ENCODE measurements around the gene STRN4. TPM values are rescaled to one million over a fixed set of nuclear protein-coding genes. Genes with fewer than 3 reads are reported as not detected.

Gene STRN4
- polyA plus RNA-seq, 3 donors from 2014 or later = 8.8 to 26.8 (median 10.8) TPM

GRCh38 chr19:46722421-46723022, 23.7 kb downstream of the STRN4 start:
- H3K4me1 Mint-ChIP-seq = peaks cover 43 to 55% of the 10 kb centered on the region in 2 donors
- no peak for DNase-seq
- H3K9me3 Mint-ChIP-seq = no peaks in the 10 kb centered on the region
- H3K36me3 Mint-ChIP-seq = peaks cover 4 to 30% (median 12%) of the 10 kb centered on the region in 3 donors
- peak overlapping the region; percentile 45 to 73 (median 71) for H3K4me3 Mint-ChIP-seq
- H3K27me3 Mint-ChIP-seq (ENCODE audit: low read depth in 3 of 3) = peaks cover 4 to 9% (median 5%) of the 10 kb centered on the region in 3 donors
- H3K27ac Mint-ChIP-seq = peak overlapping the region in 3 of 6 donors; percentile 61 to 87 (median 78)

GRCh38 chr19:46722004-46722380, 24.3 kb downstream of the STRN4 start:
- H3K4me3 Mint-ChIP-seq = peak overlapping the region in 4 of 5 donors; percentile 56 to 73 (median 64)
- peaks cover 4 to 9% (median 5%) of the 10 kb centered on the region in 3 donors for H3K27me3 Mint-ChIP-seq (ENCODE audit: low read depth in 3 of 3)
- DNase-seq = no peak
- no peaks in the 10 kb centered on the region for H3K9me3 Mint-ChIP-seq
- H3K4me1 Mint-ChIP-seq = peaks cover 44 to 55% of the 10 kb centered on the region in 2 donors
- H3K27ac Mint-ChIP-seq = peak overlapping the region in 1 of 6 donors; percentile 87
- H3K36me3 Mint-ChIP-seq = peaks cover 4 to 30% (median 12%) of the 10 kb centered on the region in 3 donors

- Mint-ChIP-seq H3K27ac (no peak overlapping the region), H3K27me3 (ENCODE audit: low read depth in 3 of 3) (peaks cover 5 to 9% (median 7%) of the 10 kb centered on the region in 3 donors), H3K4me1 (peaks cover 44 to 56% of the 10 kb centered on the region in 2 donors), H3K4me3 (peak overlapping the region in 3 of 5 donors; percentile 4 to 65 (median 21)), H3K9me3 (no peaks in the 10 kb centered on the region), H3K36me3 (peaks cover 4 to 25% (median 12%) of the 10 kb centered on the region in 3 donors)
- DNase-seq = no peak
Measured at GRCh38 chr19:46721269-46722003, 24.8 kb downstream of the STRN4 start.

- H3K36me3 Mint-ChIP-seq = peaks cover 4 to 17% (median 7%) of the 10 kb centered on the region in 3 donors
- H3K27me3 Mint-ChIP-seq (ENCODE audit: low read depth in 3 of 3) = peaks cover 6 to 7% (median 7%) of the 10 kb centered on the region in 3 donors
- no peak overlapping the region for H3K27ac Mint-ChIP-seq
- DNase-seq = no peak
- H3K4me1 Mint-ChIP-seq = peaks cover 46 to 59% of the 10 kb centered on the region in 2 donors
- no peaks in the 10 kb centered on the region for H3K9me3 Mint-ChIP-seq
- H3K4me3 Mint-ChIP-seq = peak overlapping the region in 2 of 5 donors; percentile 4 to 7
Measured at GRCh38 chr19:46720503-46721239, 25.6 kb downstream of the STRN4 start.

DNA sequence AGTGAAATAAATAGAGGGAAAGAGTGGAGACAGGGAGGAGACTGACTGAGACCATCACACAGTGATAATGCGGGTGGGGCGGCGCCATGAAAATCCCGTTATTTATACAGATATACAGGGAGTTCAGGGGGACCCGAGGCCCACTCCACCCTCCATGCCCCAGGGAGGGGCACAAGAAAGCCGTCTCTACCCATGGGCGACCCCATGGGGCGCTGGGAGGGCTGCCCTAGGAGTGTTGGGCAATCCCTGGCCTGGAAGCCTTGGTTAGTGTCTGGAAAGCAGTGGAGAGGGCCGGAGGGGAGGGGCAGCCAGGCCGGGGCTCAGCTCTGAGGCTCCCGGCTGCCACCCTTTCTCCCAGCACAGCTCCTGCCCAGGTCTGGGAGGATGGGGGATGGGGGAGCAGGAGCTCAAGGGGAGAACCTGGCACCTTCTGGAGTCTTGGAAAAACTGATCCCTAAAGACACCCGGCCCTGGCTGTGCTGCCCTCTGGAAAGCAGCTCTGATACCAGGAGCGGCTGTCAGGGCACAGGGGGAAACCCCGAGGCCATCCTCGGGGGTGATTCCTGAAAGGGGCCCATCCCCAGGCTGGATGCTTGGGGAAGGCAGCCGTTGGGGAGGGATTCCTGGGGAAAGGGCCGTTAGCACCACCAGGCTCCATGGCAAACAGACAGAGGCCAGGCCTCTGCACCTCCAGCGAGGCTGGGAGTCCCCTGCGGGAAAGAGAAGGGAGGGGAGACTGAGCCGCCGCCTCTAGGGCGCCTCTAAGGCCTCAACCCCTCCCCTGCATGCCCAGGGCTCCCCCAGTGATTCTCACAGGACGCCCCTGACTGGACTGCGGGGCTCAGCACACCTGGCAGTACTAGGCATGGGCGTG, 26.4 kb downstream of the STRN4 start:
- peak overlapping the region in 4 of 5 donors; percentile 32 to 96 (median 50) for H3K4me3 Mint-ChIP-seq
- DNase-seq = no peak
- H3K9me3 Mint-ChIP-seq = no peaks in the 10 kb centered on the region
- peaks cover 54 to 66% of the 10 kb centered on the region in 2 donors for H3K4me1 Mint-ChIP-seq
- peaks cover 4 to 15% (median 7%) of the 10 kb centered on the region in 3 donors for H3K36me3 Mint-ChIP-seq
- H3K27ac Mint-ChIP-seq = peak overlapping the region in 4 of 6 donors; percentile 51 to 79 (median 70)
- H3K27me3 Mint-ChIP-seq (ENCODE audit: low read depth in 3 of 3) = peaks cover 6 to 7% (median 7%) of the 10 kb centered on the region in 3 donors

- Mint-ChIP-seq H3K27ac (peak overlapping the region; percentile 74 to 98 (median 94)), H3K4me1 (peaks cover 61 to 67% of the 10 kb centered on the region in 2 donors), H3K9me3 (no peaks in the 10 kb centered on the region), H3K27me3 (ENCODE audit: low read depth in 3 of 3) (peaks cover 5 to 11% (median 6%) of the 10 kb centered on the region in 3 donors), H3K36me3 (peaks cover 4 to 12% (median 7%) of the 10 kb centered on the region in 3 donors), H3K4me3 (peak overlapping the region; percentile 94 to 96 (median 95))
- DNase-seq = no peak
Measured at GRCh38 chr19:46718934-46719622, 27.2 kb downstream of the STRN4 start.

GRCh38 chr19:46718157-46718933, 27.9 kb downstream of the STRN4 start:
- DNase-seq = peak; percentile 69 to 76 (median 75)
- Mint-ChIP-seq H3K36me3 (peaks cover 4 to 12% (median 7%) of the 10 kb centered on the region in 3 donors), H3K27me3 (ENCODE audit: low read depth in 3 of 3) (peaks cover 5 to 12% (median 8%) of the 10 kb centered on the region in 3 donors), H3K9me3 (no peaks in the 10 kb centered on the region), H3K4me1 (peaks cover 62 to 67% of the 10 kb centered on the region in 2 donors), H3K4me3 (peak overlapping the region; percentile 94 to 96 (median 95)), H3K27ac (peak overlapping the region; percentile 91 to 98 (median 96))

GRCh38 chr19:46717716-46718143, 28.5 kb downstream of the STRN4 start:
- Mint-ChIP-seq H3K4me3 (peak overlapping the region; percentile 94 to 96 (median 95)), H3K4me1 (peaks cover 62 to 65% of the 10 kb centered on the region in 2 donors), H3K27me3 (ENCODE audit: low read depth in 3 of 3) (peaks cover 5 to 12% (median 8%) of the 10 kb centered on the region in 3 donors)

GRCh38 chr19:46717034-46717715, 29.1 kb downstream of the STRN4 start, which contains the start of gene PRKD2:
Gene PRKD2 (minus strand): TSS chr19:46717114. CDS start chr19:46716370, 744 bp downstream.
- H3K27me3 Mint-ChIP-seq (ENCODE audit: low read depth in 3 of 3) = peaks cover 5 to 12% (median 6%) of the 10 kb centered on the region in 3 donors
- peaks cover 4 to 12% (median 5%) of the 10 kb centered on the region in 3 donors for H3K36me3 Mint-ChIP-seq
- H3K9me3 Mint-ChIP-seq = no peaks in the 10 kb centered on the region
- peak within 1 kb of the TSS; percentile 93 to 98 (median 98) for H3K27ac Mint-ChIP-seq
- peak; percentile 83 to 84 (median 83) for DNase-seq
- peak within 1 kb of the TSS; percentile 94 to 96 (median 95) for H3K4me3 Mint-ChIP-seq
- peaks cover 62 to 66% of the 10 kb centered on the region in 2 donors for H3K4me1 Mint-ChIP-seq

More at GRCh38 chr19:46717716-46718143, 28.5 kb downstream of the STRN4 start:
- no peak for DNase-seq
- H3K27ac Mint-ChIP-seq = peak overlapping the region; percentile 91 to 98 (median 96)
- no peaks in the 10 kb centered on the region for H3K9me3 Mint-ChIP-seq
- H3K36me3 Mint-ChIP-seq = peaks cover 4 to 12% (median 7%) of the 10 kb centered on the region in 3 donors

GRCh38 chr19:46716672-46717033, 29.6 kb downstream of the STRN4 start:
- Mint-ChIP-seq H3K36me3 (peaks cover 3 to 8% (median 4%) of the 10 kb centered on the region in 3 donors), H3K27ac (peak overlapping the region; percentile 91 to 98 (median 96)), H3K27me3 (ENCODE audit: low read depth in 3 of 3) (peaks cover 5 to 12% (median 6%) of the 10 kb centered on the region in 3 donors), H3K4me1 (peaks cover 60 to 62% of the 10 kb centered on the region in 2 donors), H3K9me3 (no peaks in the 10 kb centered on the region), H3K4me3 (peak overlapping the region; percentile 94 to 96 (median 95))
- DNase-seq = no peak

All from immature natural killer cell (primary cell).